Neural cell (in vitro differentiated cells): ENCODE data around the gene EXD3. TPM values are rescaled to one million over a fixed set of nuclear protein-coding genes. Genes with fewer than 3 reads are reported as not detected.

Experiments used
- H2AFZ ChIP-seq: fragments of 200-600, 300-800 bp; sonication (generic), shearing (Covaris generic); 2 replicates; pipeline ENCODE4 v1.6.0; 2014; ENCODE audit warnings: low read depth, mild to moderate bottlenecking, antibody characterized with exemption, low read length, moderate library complexity
- H3F3A ChIP-seq: fragments of 200-600 bp; shearing (Covaris generic); 2 replicates; pipeline ENCODE4 v1.6.1; 2016; ENCODE audit warnings: mild to moderate bottlenecking, moderate library complexity, mixed read lengths, antibody characterized with exemption, low read length; ENCODE audit not compliant: insufficient read depth, poor library complexity, severe bottlenecking
- H3K27ac ChIP-seq: fragments of 200-600, 300-800 bp; sonication (generic), shearing (Covaris generic); 2 replicates; pipeline ENCODE4 v1.5.1; 2014; ENCODE audit warnings: mild to moderate bottlenecking, low read length, moderate library complexity
- H3K27me3 ChIP-seq: fragments of 300-800, 200-600 bp; sonication (generic), shearing (Covaris generic); 2 replicates; pipeline ENCODE4 v1.6.0; 2014; ENCODE audit warnings: mild to moderate bottlenecking, low read depth, low read length, moderate library complexity; ENCODE audit not compliant: insufficient read depth
- H3K36me3 ChIP-seq: fragments of 300-800, 200-600 bp; sonication (generic), shearing (Covaris generic); 2 replicates; pipeline ENCODE4 v1.5.1; 2014; ENCODE audit warnings: mild to moderate bottlenecking, antibody characterized with exemption, low read length, moderate library complexity; ENCODE audit not compliant: insufficient read depth
- H3K4me2 ChIP-seq: fragments of 300-800, 200-600 bp; sonication (generic), shearing (Covaris generic); 2 replicates; pipeline ENCODE4 v1.6.0; 2014; ENCODE audit warnings: mild to moderate bottlenecking, low read length
- H3K4me3 ChIP-seq: fragments of 300-800, 200-600 bp; sonication (generic), shearing (Covaris generic); 2 replicates; pipeline ENCODE4 v1.5.1; 2014; ENCODE audit warnings: mild to moderate bottlenecking, low read length, moderate library complexity
- H3K79me2 ChIP-seq: fragments of 200-600 bp; shearing (Covaris generic); replicated peaks from 2 replicates; pipeline ENCODE4 v1.6.0; 2014; ENCODE audit warnings: mild to moderate bottlenecking, low read length, moderate library complexity; ENCODE audit not compliant: insufficient read depth
- H3K9ac ChIP-seq: fragments of 300-800, 200-600 bp; sonication (generic), shearing (Covaris generic); 2 replicates; pipeline ENCODE4 v1.6.1; 2016; ENCODE audit warnings: mild to moderate bottlenecking, low read length, mixed read lengths
- H3K9me2 ChIP-seq: fragments of 200-600 bp; shearing (Covaris generic); 2 replicates; pipeline ENCODE4 v1.6.1; 2016; ENCODE audit warnings: mild to moderate bottlenecking, low read length, mixed read lengths; ENCODE audit not compliant: insufficient read depth
- H3K9me3 ChIP-seq: fragments of 200-600, 300-800 bp; sonication (generic), shearing (Covaris generic); 2 replicates; pipeline ENCODE4 v1.6.1; 2016; ENCODE audit warnings: mild to moderate bottlenecking, mixed run types, low read length, moderate library complexity, mixed read lengths
- H4K20me1 ChIP-seq: fragments of 200-600 bp; shearing (Covaris generic); 2 replicates; pipeline ENCODE4 v1.6.1; 2016; ENCODE audit warnings: mild to moderate bottlenecking, mixed run types; ENCODE audit not compliant: insufficient read depth
- EP300 ChIP-seq: fragments of 450-650 bp; conservative IDR thresholded peaks from 2 replicates; pipeline ENCODE4 v1.6.1; 2014; ENCODE audit warnings: antibody characterized with exemption, mild to moderate bottlenecking, moderate library complexity; ENCODE audit not compliant: poor library complexity, severe bottlenecking
- EZH2 ChIP-seq: fragments of 200-600, 300-800 bp; shearing (Covaris generic), sonication (generic); IDR thresholded peaks from 2 replicates; pipeline ENCODE4 v1.6.1; 2014; ENCODE audit warnings: antibody characterized with exemption, low read length, borderline replicate concordance, mild to moderate bottlenecking; ENCODE audit not compliant: insufficient read depth, poor library complexity, severe bottlenecking
- MXI1 ChIP-seq: fragments of 450-650 bp; conservative IDR thresholded peaks from 2 replicates; pipeline ENCODE4 v1.6.1; 2014; ENCODE audit warnings: antibody characterized with exemption, mild to moderate bottlenecking; ENCODE audit not compliant: poor library complexity, severe bottlenecking
- POLR2AphosphoS5 ChIP-seq: IDR thresholded peaks from 2 replicates; pipeline ENCODE4 v1.6.1; 2012
- RAD21 ChIP-seq: fragments of 450-650 bp; conservative IDR thresholded peaks from 2 replicates; pipeline ENCODE4 v1.6.1; 2014; ENCODE audit warnings: antibody characterized with exemption, mild to moderate bottlenecking, moderate library complexity
- REST ChIP-seq: IDR thresholded peaks from 2 replicates; pipeline ENCODE4 v1.6.1; 2012; ENCODE audit warnings: borderline replicate concordance
- SMC3 ChIP-seq: fragments of 450-650 bp; conservative IDR thresholded peaks from 2 replicates; pipeline ENCODE4 v1.6.1; 2014; ENCODE audit warnings: antibody characterized with exemption, mild to moderate bottlenecking, moderate library complexity; ENCODE audit not compliant: poor library complexity
- TAF1 ChIP-seq: IDR thresholded peaks from 2 replicates; pipeline ENCODE4 v1.6.1; 2012; ENCODE audit warnings: low read depth
- polyA plus RNA-seq: library from polyadenylated mRNA; depleted of rRNA; stranded (reverse); fragments of >200 nt; gene quantifications from 2 replicates; pipeline ENCODE4 v1.2.3, GENCODE V29; 2014
- TF ChIP-seq, protein P1 (sequence below): fragments of 450-650 bp; IDR thresholded peaks from 2 replicates; pipeline ENCODE4 v1.5.1; 2014; ENCODE audit warnings: antibody characterized with exemption, mild to moderate bottlenecking, moderate library complexity; ENCODE audit not compliant: poor library complexity, severe bottlenecking

The EXD3 gene
- polyA plus RNA-seq, 1 donor from 2014 or later = 32.9 TPM

DNA sequence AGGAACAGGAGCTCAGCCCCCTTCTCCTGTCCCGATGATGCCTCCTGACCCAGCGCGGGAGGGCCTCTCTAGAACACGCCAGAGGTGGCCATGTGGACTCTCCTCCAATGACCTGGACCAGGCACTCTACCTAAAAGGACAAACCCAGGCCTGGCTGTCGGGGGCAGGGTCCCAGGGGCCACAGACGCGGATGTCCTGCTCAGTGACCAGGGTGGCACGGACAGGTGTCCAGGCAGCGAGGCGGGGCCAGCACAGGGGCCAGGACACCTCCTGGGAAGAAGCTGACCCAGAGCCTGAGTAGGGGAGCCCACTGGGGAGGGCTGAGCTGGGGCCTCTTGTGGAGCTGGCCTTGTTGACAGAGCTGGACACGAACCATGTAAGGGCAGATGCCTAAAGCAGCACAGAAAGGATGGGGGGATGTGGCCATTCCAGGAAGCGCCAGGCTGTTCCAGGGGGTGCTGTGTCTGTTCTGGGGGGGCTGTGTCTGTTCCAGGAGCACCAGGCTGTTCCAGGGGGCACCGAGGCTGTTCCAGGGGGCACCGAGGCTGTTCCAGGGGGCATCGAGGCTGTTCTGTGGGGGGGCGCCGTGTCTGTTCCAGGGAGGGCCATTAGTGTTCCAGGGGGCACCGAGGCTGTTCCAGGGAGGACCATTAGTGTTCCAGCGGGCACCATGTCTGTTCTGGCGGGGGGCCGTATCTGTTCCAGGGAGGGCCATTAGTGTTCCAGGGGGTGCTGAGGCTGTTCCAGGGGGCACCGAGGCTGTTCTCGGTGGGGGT lies 30.5 kb downstream of the EXD3 start (continued):
- TF ChIP-seq REST = no peak

DNA sequence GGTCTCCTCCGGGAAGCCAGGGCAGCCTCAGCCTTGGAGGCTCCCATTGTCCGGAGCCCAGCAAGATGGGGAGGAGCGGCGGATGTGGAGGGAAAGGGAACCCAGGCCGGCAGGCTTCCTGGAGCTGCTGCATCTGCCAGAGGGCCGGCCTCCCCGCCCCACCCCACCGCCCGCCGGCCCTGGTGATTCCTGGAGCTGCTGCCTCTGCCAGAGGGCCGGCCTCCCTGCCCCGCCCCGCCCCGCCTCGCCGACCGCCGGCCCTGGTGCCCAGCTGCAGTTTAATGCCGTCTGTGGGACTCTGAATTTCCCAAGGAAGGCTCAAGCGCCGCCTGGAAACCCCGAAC lies 31.6 kb downstream of the EXD3 start:
- H2AFZ ChIP-seq = no peak overlapping the region
- no peak overlapping the region for H3K4me3 ChIP-seq
- H3K9me3 ChIP-seq = no peaks in the 10 kb centered on the region
- H3K36me3 ChIP-seq = no peaks in the 10 kb centered on the region
- no peak for TF ChIP-seq POLR2AphosphoS5
- no peak for TF ChIP-seq RAD21
- TF ChIP-seq, protein P1, sequence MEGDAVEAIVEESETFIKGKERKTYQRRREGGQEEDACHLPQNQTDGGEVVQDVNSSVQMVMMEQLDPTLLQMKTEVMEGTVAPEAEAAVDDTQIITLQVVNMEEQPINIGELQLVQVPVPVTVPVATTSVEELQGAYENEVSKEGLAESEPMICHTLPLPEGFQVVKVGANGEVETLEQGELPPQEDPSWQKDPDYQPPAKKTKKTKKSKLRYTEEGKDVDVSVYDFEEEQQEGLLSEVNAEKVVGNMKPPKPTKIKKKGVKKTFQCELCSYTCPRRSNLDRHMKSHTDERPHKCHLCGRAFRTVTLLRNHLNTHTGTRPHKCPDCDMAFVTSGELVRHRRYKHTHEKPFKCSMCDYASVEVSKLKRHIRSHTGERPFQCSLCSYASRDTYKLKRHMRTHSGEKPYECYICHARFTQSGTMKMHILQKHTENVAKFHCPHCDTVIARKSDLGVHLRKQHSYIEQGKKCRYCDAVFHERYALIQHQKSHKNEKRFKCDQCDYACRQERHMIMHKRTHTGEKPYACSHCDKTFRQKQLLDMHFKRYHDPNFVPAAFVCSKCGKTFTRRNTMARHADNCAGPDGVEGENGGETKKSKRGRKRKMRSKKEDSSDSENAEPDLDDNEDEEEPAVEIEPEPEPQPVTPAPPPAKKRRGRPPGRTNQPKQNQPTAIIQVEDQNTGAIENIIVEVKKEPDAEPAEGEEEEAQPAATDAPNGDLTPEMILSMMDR = no peak
- no peak for TF ChIP-seq MXI1
- TF ChIP-seq EP300 = no peak
- TF ChIP-seq SMC3 = no peak
- TF ChIP-seq REST = no peak
- TF ChIP-seq EZH2 = no peak
- TF ChIP-seq TAF1 = no peak
- no peaks in the 10 kb centered on the region for H3F3A ChIP-seq
- H3K9ac ChIP-seq = no peak overlapping the region
- H4K20me1 ChIP-seq = no peaks in the 10 kb centered on the region
- no peak overlapping the region for H3K27ac ChIP-seq
- H3K9me2 ChIP-seq = no peaks in the 10 kb centered on the region
- H3K27me3 ChIP-seq = no peaks in the 10 kb centered on the region
- H3K4me2 ChIP-seq = no peak overlapping the region
- H3K79me2 ChIP-seq = no peaks in the 10 kb centered on the region
